ENCODE measurements around the gene ADH4. TPM values are rescaled to one million over a fixed set of nuclear protein-coding genes. Genes with fewer than 3 reads are reported as not detected.

Gene ADH4
- total RNA-seq, 2 donors from 2014 or later: 0.82 to 1.5 TPM

DNA sequence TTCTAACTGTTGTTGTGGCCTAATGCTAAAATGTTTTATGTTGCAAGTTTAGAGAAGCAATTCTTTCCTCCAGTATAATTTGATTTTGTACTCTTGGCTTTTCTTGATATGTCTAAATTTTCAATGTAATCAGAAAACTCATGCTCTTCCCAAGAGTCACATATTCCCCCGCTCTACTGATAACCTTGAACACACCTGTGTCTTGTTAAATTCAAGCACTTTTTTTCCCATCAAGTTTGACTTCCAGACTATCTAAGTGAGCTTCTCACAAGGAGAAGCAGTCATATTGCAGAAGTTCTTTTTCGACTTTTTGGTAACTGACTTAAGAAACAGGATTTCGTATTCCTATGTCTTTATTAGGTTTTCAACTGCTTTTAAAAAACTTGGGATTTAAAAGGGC lies 7.4 kb upstream of the ADH4 start:
- intact Hi-C loops (cut with DNase I): no loop called here
- H3K36me3 ChIP-seq: no peaks in the 10 kb centered on the region
- no peak overlapping the region for H3K4me3 ChIP-seq
- no peaks in the 10 kb centered on the region for H3K4me1 ChIP-seq
- no peaks in the 10 kb centered on the region for H3K27me3 ChIP-seq
- H3K9ac ChIP-seq (ENCODE audit: low read depth in 2 of 2, low read length in 2 of 2): no peak overlapping the region
- TF ChIP-seq, protein P1, sequence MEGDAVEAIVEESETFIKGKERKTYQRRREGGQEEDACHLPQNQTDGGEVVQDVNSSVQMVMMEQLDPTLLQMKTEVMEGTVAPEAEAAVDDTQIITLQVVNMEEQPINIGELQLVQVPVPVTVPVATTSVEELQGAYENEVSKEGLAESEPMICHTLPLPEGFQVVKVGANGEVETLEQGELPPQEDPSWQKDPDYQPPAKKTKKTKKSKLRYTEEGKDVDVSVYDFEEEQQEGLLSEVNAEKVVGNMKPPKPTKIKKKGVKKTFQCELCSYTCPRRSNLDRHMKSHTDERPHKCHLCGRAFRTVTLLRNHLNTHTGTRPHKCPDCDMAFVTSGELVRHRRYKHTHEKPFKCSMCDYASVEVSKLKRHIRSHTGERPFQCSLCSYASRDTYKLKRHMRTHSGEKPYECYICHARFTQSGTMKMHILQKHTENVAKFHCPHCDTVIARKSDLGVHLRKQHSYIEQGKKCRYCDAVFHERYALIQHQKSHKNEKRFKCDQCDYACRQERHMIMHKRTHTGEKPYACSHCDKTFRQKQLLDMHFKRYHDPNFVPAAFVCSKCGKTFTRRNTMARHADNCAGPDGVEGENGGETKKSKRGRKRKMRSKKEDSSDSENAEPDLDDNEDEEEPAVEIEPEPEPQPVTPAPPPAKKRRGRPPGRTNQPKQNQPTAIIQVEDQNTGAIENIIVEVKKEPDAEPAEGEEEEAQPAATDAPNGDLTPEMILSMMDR (IDR thresholded peaks at IDR 0.05): no peak
- no peaks in the 10 kb centered on the region for H3K9me3 ChIP-seq
- DNase-seq: no peak
- H3K27ac ChIP-seq: no peak overlapping the region

DNA sequence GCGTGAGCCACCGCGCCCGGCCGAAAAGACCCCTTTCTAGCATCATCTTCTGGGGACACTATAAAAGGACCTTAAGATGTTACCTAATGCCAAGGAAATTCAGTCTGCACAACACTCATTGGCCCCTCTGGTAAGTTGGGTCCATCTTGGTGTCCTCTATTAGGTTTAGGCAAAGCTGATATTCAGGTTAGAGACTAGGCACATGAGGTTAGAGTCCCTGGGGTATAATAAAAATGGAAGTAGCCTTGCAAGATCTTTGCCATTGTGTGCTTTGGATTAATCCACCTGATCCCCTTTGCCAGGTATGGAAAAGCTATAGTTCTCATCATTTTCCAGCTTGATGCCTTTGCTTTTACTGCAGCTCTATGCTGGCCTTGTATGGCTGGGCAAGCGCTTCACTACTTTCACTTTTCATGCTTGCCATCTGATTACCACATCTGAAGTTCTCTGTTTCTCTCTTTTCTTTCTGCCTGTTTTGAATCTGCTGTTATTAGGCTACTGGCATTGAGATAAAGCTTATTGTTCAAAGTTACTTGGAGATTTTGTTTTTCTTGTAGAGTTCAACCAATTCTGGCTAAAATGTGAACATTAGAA lies 5.4 kb upstream of the ADH4 start:
- H3K9me3 ChIP-seq: no peaks in the 10 kb centered on the region
- no peak for DNase-seq

DNA sequence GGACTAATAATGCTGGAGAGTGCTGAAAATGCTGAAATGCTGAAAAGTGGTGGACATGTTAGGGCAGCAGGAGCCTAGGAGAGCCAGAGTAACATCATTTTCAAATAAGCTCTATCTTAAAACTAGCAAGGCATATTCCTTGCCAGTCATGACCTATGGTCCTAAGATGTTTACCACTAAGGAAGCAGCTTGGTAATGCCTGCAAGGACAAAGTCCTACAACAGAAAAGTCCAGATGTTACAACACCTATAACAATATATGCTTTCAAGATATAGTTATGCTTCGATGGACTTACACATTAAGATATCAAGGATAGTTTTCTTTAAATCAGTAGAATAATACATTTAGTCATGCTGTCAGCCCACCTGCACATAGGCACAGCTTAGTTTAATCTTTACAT lies 4.5 kb upstream of the ADH4 start:
- peak overlapping the region; percentile 55 for H3K27ac ChIP-seq
- H3K36me3 ChIP-seq: no peaks in the 10 kb centered on the region
- no peak for DNase-seq
- peaks cover 4% of the 10 kb centered on the region for H3K4me1 ChIP-seq
- no peaks in the 10 kb centered on the region for H3K9me3 ChIP-seq
- no peak overlapping the region for H3K4me3 ChIP-seq
- H3K27me3 ChIP-seq: no peaks in the 10 kb centered on the region
- intact Hi-C loops (cut with DNase I): no loop called here
- TF ChIP-seq, protein P1 (IDR thresholded peaks at IDR 0.05): no peak
- H3K9ac ChIP-seq (ENCODE audit: low read depth in 2 of 2, low read length in 2 of 2): no peak overlapping the region

More for the DNA sequence above, 5.4 kb upstream of the ADH4 start:
- H3K4me1 ChIP-seq: no peaks in the 10 kb centered on the region
- intact Hi-C loops (cut with DNase I): no loop called here
- H3K4me3 ChIP-seq: no peak overlapping the region
- no peak overlapping the region for H3K9ac ChIP-seq (ENCODE audit: low read depth in 2 of 2, low read length in 2 of 2)
- H3K27me3 ChIP-seq: no peaks in the 10 kb centered on the region
- H3K27ac ChIP-seq: no peak overlapping the region
- no peaks in the 10 kb centered on the region for H3K36me3 ChIP-seq
- TF ChIP-seq, protein P1 (IDR thresholded peaks at IDR 0.05): no peak

DNA sequence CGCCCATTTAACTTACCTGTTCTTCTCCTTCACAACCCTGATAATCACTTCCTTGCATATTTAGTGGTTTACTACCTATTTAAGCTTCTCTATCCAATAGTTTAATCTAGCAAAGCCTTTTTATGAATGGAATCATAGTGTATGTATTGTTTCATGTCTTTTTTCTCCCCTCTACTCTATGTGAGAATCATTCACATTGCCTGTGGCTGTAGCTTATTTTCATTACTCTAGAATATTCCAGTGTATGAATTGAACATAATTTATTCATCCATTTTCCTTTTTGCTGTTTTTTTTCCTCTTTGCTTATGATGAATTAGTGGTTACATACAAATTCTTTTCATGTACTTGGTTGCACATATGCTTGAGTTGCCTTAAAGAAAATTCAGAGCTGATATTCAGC lies 490 bp upstream of the ADH4 start:
- Histone ChIP-seq H3K27me3 (no peaks in the 10 kb centered on the region), H3K36me3 (no peaks in the 10 kb centered on the region), H3K27ac (no peak overlapping the region), H3K9me3 (no peaks in the 10 kb centered on the region), H3K9ac (ENCODE audit: low read depth in 2 of 2, low read length in 2 of 2) (no peak overlapping the region), H3K4me1 (peaks cover 4% of the 10 kb centered on the region), H3K4me3 (no peak overlapping the region)
- intact Hi-C loops (cut with DNase I): no loop called here
- TF ChIP-seq, protein P1 (IDR thresholded peaks at IDR 0.05): no peak
- DNase-seq: no peak

DNA sequence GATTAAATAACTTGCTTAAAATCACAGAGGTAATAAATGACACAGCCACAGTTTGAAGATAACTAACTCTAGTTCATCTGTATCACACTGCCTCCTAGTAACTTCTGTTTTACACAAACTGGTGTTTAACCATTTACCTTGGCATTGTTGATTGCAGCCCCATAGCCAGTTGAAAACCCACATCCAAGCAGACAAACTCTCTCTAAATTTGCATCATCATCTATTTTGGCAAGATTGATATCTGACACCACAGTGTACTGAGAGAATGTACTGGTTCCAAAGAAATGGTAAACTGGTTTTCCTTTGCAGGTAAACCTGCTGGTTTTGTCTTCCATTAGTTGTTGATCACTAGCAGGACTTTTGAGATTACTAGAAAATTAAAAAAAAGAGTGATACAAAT lies 7.8 kb downstream of the ADH4 start:
- no peaks in the 10 kb centered on the region for H3K36me3 ChIP-seq
- H3K4me3 ChIP-seq: no peak overlapping the region
- H3K27me3 ChIP-seq: no peaks in the 10 kb centered on the region
- TF ChIP-seq, protein P1 (IDR thresholded peaks at IDR 0.05): no peak
- H3K27ac ChIP-seq: no peak overlapping the region
- intact Hi-C loops (cut with DNase I): no loop called here
- no peaks in the 10 kb centered on the region for H3K9me3 ChIP-seq
- H3K9ac ChIP-seq (ENCODE audit: low read depth in 2 of 2, low read length in 2 of 2): no peak overlapping the region
- no peaks in the 10 kb centered on the region for H3K4me1 ChIP-seq
- DNase-seq: no peak
